SK-N-SH treated with all-trans-retinoic acid at 6 μM for 48 hours (cell line): ENCODE results near the gene VPREB1.
"Not testable (repeated sequence)": the region's sequence is repeated elsewhere in the genome, so short reads cannot be mapped to it uniquely, and the experiment has no call there.

Experiments used
- ATAC-seq: fragments of 200-7000 bp; cut with Tn5 transposase; 3 replicates; pipeline ENCODE4 v1.9.1; 2020; ENCODE audit warnings: mild to moderate bottlenecking, moderate library complexity
- ARNTL ChIP-seq: fragments of 450-650 bp; formaldehyde crosslinking; IDR thresholded peaks from 2 replicates; pipeline ENCODE4 v1.5.0; 2020; ENCODE audit warnings: low read depth, mild to moderate bottlenecking, moderate library complexity, borderline replicate concordance
- BACH2 ChIP-seq: fragments of 250-450 bp; sonication (Bioruptor Pico); IDR thresholded peaks from 2 replicates; pipeline ENCODE4 v1.9.0; 2021; ENCODE audit warnings: mild to moderate bottlenecking, borderline replicate concordance
- CSDC2 ChIP-seq: fragments of 250-450 bp; sonication (Bioruptor Pico); IDR thresholded peaks from 2 replicates; pipeline ENCODE4 v1.5.0; 2020; ENCODE audit warnings: mild to moderate bottlenecking, moderate library complexity
- CSRNP3 ChIP-seq: fragments of 250-450 bp; sonication (Bioruptor Pico); IDR thresholded peaks from 2 replicates; pipeline ENCODE4 v1.5.1; 2021; ENCODE audit warnings: mild to moderate bottlenecking, moderate library complexity
- ESRRG ChIP-seq: fragments of 250-450 bp; sonication (Bioruptor Pico); IDR thresholded peaks from 2 replicates; pipeline ENCODE4 v1.6.1; 2021; ENCODE audit warnings: mild to moderate bottlenecking
- GLIS3 ChIP-seq: fragments of 250-450 bp; sonication (Bioruptor Pico); IDR thresholded peaks from 2 replicates; pipeline ENCODE4 v1.5.0; 2020; ENCODE audit warnings: mild to moderate bottlenecking, moderate library complexity
- ISL1 ChIP-seq: fragments of 250-450 bp; sonication (Bioruptor Pico); IDR thresholded peaks from 2 replicates; pipeline ENCODE4 v2.1.2; 2022; ENCODE audit warnings: mild to moderate bottlenecking, moderate library complexity
- OSR1 ChIP-seq: fragments of 250-450 bp; sonication (Bioruptor Pico); IDR thresholded peaks from 2 replicates; pipeline ENCODE4 v1.8.0; 2022; ENCODE audit warnings: moderate library complexity, mild to moderate bottlenecking, inconsistent platforms
- PPARA ChIP-seq: fragments of 250-450 bp; sonication (Bioruptor Pico); IDR thresholded peaks from 2 replicates; pipeline ENCODE4 v1.5.0; 2020; ENCODE audit warnings: mild to moderate bottlenecking, borderline replicate concordance
- SNAI2 ChIP-seq: fragments of 250-450 bp; sonication (Bioruptor Pico); IDR thresholded peaks from 2 replicates; pipeline ENCODE4 v1.5.0; 2020; ENCODE audit warnings: mild to moderate bottlenecking, moderate library complexity
- TCF4 ChIP-seq: fragments of 250-450 bp; sonication (Bioruptor Pico); IDR thresholded peaks from 2 replicates; pipeline ENCODE4 v1.8.0; 2021; ENCODE audit warnings: mild to moderate bottlenecking, moderate library complexity, borderline replicate concordance
- TSHZ2 ChIP-seq: fragments of 250-450 bp; sonication (Bioruptor Pico); IDR thresholded peaks from 2 replicates; pipeline ENCODE4 v1.5.0; 2020; ENCODE audit warnings: mild to moderate bottlenecking, moderate library complexity
- ZFP3 ChIP-seq: fragments of 250-450 bp; sonication (Bioruptor Pico); IDR thresholded peaks from 2 replicates; pipeline ENCODE4 v1.5.0; 2020; ENCODE audit warnings: mild to moderate bottlenecking, moderate library complexity
- ZNF565 ChIP-seq: fragments of 450-650 bp; formaldehyde crosslinking; conservative IDR thresholded peaks from 2 replicates; pipeline ENCODE4 v1.5.0; 2020; ENCODE audit warnings: low read depth, mild to moderate bottlenecking, moderate library complexity
- ZNF8 ChIP-seq: fragments of 450-650 bp; formaldehyde crosslinking; IDR thresholded peaks from 2 replicates; pipeline ENCODE4 v1.5.0; 2020; ENCODE audit warnings: mild to moderate bottlenecking, moderate library complexity
- TF ChIP-seq, protein P1 (sequence below): fragments of 250-450 bp; sonication (Bioruptor Pico); IDR thresholded peaks from 2 replicates; pipeline ENCODE4 v1.8.0; 2021; ENCODE audit warnings: low read depth, mild to moderate bottlenecking, moderate library complexity, borderline replicate concordance
- TF ChIP-seq, protein P2 (sequence below): fragments of 250-450 bp; sonication (Bioruptor Pico); IDR thresholded peaks from 2 replicates; pipeline ENCODE4 v1.8.0; 2020; ENCODE audit warnings: mild to moderate bottlenecking, moderate library complexity, borderline replicate concordance
- TF ChIP-seq, protein P3 (sequence below): fragments of 250-450 bp; sonication (Bioruptor Pico); IDR thresholded peaks from 2 replicates; pipeline ENCODE4 v1.5.1; 2020; ENCODE audit warnings: low read depth, mild to moderate bottlenecking, moderate library complexity

Gene VPREB1

GRCh38 chr22:22203048-22203971, 41.3 kb upstream of the VPREB1 start:
- ATAC-seq = no peak
- no peak for TF ChIP-seq BACH2
- TF ChIP-seq, all 23 proteins: peak for 0

DNA sequence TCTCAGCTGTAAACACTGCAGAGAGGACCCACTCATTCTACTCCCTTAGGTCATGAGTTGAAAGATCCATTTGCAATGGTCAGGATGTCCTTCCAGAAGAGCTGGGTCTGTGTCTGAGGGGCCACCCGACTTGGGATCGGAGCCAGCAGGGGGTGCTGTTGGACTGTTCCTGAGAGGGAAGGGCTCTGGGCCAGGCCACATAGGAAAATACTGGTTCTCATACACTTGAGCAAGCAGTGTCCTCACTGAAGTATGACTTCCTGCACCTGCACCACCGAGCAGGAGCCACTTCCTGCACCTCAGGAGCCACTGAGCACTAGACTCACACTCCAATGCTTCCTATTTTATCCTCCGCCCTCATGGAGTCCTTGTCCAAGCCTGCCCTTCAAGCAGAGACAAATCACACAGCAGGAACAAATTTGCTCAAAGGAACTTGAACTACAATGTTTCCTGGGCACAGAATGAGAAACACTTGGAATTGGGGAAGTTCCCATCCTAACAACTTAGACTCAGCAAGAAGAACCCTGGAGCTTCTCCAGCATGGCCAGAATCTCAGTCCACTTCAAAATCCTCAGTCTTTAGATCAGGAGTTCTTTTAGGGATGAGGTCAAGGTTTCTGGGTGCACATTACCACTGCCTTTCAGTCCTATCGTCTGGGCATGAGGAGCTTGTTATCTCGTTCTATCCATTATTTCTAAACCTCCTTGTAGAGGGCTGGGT, 36.6 kb upstream of the VPREB1 start:
- ATAC-seq = peak; percentile 95
- TF ChIP-seq CSDC2 (no peak), ISL1 (CRISPR knock-in tag) (no peak)

- no peak for ATAC-seq
- TF ChIP-seq OSR1 (CRISPR knock-in tag) = no peak
- no peak for TF ChIP-seq ZNF8
- TF ChIP-seq CSDC2 = no peak
- TF ChIP-seq PPARA (CRISPR knock-in tag) = no peak
- TF ChIP-seq ZNF565 (CRISPR knock-in tag) = no peak
- no peak for TF ChIP-seq TCF4 (CRISPR knock-in tag)
- TF ChIP-seq, protein P1, sequence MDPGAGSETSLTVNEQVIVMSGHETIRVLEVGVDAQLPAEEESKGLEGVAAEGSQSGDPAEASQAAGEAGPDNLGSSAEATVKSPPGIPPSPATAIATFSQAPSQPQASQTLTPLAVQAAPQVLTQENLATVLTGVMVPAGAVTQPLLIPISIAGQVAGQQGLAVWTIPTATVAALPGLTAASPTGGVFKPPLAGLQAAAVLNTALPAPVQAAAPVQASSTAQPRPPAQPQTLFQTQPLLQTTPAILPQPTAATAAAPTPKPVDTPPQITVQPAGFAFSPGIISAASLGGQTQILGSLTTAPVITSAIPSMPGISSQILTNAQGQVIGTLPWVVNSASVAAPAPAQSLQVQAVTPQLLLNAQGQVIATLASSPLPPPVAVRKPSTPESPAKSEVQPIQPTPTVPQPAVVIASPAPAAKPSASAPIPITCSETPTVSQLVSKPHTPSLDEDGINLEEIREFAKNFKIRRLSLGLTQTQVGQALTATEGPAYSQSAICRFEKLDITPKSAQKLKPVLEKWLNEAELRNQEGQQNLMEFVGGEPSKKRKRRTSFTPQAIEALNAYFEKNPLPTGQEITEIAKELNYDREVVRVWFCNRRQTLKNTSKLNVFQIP = no peak
- TF ChIP-seq, protein P2, sequence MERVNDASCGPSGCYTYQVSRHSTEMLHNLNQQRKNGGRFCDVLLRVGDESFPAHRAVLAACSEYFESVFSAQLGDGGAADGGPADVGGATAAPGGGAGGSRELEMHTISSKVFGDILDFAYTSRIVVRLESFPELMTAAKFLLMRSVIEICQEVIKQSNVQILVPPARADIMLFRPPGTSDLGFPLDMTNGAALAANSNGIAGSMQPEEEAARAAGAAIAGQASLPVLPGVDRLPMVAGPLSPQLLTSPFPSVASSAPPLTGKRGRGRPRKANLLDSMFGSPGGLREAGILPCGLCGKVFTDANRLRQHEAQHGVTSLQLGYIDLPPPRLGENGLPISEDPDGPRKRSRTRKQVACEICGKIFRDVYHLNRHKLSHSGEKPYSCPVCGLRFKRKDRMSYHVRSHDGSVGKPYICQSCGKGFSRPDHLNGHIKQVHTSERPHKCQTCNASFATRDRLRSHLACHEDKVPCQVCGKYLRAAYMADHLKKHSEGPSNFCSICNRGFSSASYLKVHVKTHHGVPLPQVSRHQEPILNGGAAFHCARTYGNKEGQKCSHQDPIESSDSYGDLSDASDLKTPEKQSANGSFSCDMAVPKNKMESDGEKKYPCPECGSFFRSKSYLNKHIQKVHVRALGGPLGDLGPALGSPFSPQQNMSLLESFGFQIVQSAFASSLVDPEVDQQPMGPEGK = no peak
Observed at GRCh38 chr22:22208652-22209051, 35.9 kb upstream of the VPREB1 start.

DNA sequence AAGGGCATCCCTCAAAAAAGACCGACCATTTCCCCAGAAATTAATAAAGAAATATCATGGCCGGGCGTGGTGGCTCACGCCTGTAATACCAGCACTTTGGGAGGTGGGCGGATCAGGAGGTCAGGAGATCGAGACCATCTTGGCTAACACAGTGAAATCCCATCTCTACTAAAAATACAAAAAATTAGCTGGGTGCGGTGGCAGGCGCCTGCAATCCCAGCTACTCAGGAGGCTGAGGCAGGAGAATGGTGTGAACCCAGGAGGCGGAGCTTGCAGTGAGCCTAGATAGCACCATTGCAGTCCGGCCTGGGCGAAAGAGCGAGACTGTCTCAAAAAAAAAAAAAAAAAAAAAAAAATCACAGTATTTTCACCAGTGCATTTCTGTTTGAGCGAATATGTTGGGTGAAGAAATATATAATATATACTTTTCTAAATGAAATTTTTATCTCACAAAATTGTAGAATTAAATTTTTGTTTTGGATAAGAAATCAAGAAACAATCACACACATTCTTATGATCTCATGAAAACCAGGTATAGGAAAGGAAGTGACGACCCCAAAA, 35.4 kb upstream of the VPREB1 start:
- not testable (repeated sequence) for ATAC-seq

DNA sequence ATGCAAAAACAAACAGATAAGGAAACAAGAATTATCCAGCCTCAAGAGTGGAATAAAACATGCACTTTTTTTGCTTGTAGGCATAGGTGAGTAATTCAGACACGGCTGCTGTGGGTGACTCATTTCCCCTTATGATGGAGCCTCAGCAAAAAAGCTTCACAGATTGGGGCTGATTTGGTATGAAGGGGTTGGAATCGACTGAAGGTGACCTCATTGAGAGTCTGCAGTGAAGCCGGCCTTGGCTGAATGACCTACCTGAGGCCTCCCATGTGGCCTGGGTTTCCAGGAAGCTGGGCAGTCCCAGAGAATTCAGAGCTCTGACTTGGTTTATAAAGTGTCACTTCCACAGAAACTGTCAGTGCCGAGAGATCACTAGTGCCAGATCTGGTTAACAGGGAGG, 34.2 kb upstream of the VPREB1 start:
- TF ChIP-seq ZNF8 = no peak
- TF ChIP-seq TCF4 (CRISPR knock-in tag) = no peak
- TF ChIP-seq SNAI2 (CRISPR knock-in tag) = no peak
- no peak for TF ChIP-seq ZNF565 (CRISPR knock-in tag)
- TF ChIP-seq TSHZ2 (CRISPR knock-in tag) = no peak
- TF ChIP-seq, protein P1 = no peak
- TF ChIP-seq, protein P3, sequence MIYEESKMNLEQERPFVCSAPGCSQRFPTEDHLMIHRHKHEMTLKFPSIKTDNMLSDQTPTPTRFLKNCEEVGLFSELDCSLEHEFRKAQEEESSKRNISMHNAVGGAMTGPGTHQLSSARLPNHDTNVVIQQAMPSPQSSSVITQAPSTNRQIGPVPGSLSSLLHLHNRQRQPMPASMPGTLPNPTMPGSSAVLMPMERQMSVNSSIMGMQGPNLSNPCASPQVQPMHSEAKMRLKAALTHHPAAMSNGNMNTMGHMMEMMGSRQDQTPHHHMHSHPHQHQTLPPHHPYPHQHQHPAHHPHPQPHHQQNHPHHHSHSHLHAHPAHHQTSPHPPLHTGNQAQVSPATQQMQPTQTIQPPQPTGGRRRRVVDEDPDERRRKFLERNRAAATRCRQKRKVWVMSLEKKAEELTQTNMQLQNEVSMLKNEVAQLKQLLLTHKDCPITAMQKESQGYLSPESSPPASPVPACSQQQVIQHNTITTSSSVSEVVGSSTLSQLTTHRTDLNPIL (CRISPR knock-in tag) = no peak
- TF ChIP-seq GLIS3 = no peak
- no peak for TF ChIP-seq ISL1 (CRISPR knock-in tag)
- TF ChIP-seq ZFP3 (CRISPR knock-in tag) = no peak
- TF ChIP-seq, protein P2 = no peak
- no peak for TF ChIP-seq ESRRG (CRISPR knock-in tag)
- no peak for TF ChIP-seq CSRNP3 (CRISPR knock-in tag)
- no peak for TF ChIP-seq ARNTL (CRISPR knock-in tag)
- no peak; the same call in 2 of the 3 replicates for ATAC-seq
